H1 (cell line): ENCODE data around the gene SNTG2. TPM values are rescaled to one million over a fixed set of nuclear protein-coding genes. Genes with fewer than 3 reads are reported as not detected.
A peak's percentile ranks its signal among the peaks of the same experiment; 100 is the strongest.

Source experiments
- CTCF ChIA-PET: fragments of 300-600 bp; sonication (Branson Sonifier 250); formaldehyde crosslinking; loops from one replicate; lab custom pipeline; 2021; ENCODE audit not compliant: partially characterized antibody; lab: Charles Lee
- POLR2A ChIA-PET: fragments of 300-600 bp; sonication (Branson Sonifier 250); formaldehyde crosslinking; loops from one replicate; lab custom pipeline; 2021; ENCODE audit warnings: inconsistent platforms; ENCODE audit not compliant: partially characterized antibody; lab: Charles Lee
- DNase-seq, 2 experiments: peaks; one replicate each; pipeline versions ENCODE4 v3.0.0 to v3.0.0-alpha.2; 2010 to 2022; ENCODE audit warnings: low spot score in 2 of 2, low read depth in 1 of 2, mixed read lengths in 1 of 2
- FAIRE-seq: peaks from 2 replicates; lab custom pipeline; 2011; peaks lifted over from hg19 to GRCh38; lab: Jason Lieb, UNC
- H2AFZ ChIP-seq: 2 replicates; pipeline ENCODE4 v1.8.1; 2012; ENCODE audit warnings: low read length, inconsistent platforms
- H2AK5ac ChIP-seq: 2 replicates; pipeline ENCODE4 v1.6.1; 2013; ENCODE audit warnings: low read depth, low read length
- H2BK120ac ChIP-seq: replicated peaks from 2 replicates; pipeline ENCODE3; 2013; ENCODE audit warnings: low read depth, low read length, inconsistent platforms
- H2BK12ac ChIP-seq: 2 replicates; pipeline ENCODE4 v1.6.1; 2013; ENCODE audit warnings: low read depth, low read length
- H2BK15ac ChIP-seq: 2 replicates; pipeline ENCODE4 v1.6.1; 2013; ENCODE audit warnings: low read length
- H2BK20ac ChIP-seq: 2 replicates; pipeline ENCODE4 v1.6.1; 2013; ENCODE audit warnings: low read length
- H2BK5ac ChIP-seq: 2 replicates; pipeline ENCODE4 v1.6.1; 2013; ENCODE audit warnings: low read depth, low read length
- H3K14ac ChIP-seq: 2 replicates; pipeline ENCODE4 v1.6.1; 2013; ENCODE audit warnings: inconsistent platforms; ENCODE audit not compliant: insufficient read length
- H3K18ac ChIP-seq: 2 replicates; pipeline ENCODE4 v1.6.1; 2013; ENCODE audit warnings: low read length; ENCODE audit errors: extremely low read depth
- H3K23ac ChIP-seq: 2 replicates; pipeline ENCODE4 v1.6.1; 2013; ENCODE audit warnings: inconsistent platforms; ENCODE audit not compliant: insufficient read length
- H3K23me2 ChIP-seq: 2 replicates; pipeline ENCODE4 v1.6.1; 2013; ENCODE audit warnings: low read depth, low read length
- H3K27ac ChIP-seq: 2 replicates; pipeline ENCODE4 v1.6.1; 2011; ENCODE audit warnings: low read depth, low read length, inconsistent platforms
- H3K27me3 ChIP-seq, 4 experiments: replicated peaks in 1 of 4; 1 replicate in 1 of 4; 2 replicates in 3 of 4; pipeline versions ENCODE4 v1.6.1 to v1.8.1; 2011 to 2013; ENCODE audit warnings: low read length in 3 of 4, mild to moderate bottlenecking in 3 of 4, inconsistent platforms in 2 of 4, mixed read lengths in 2 of 4, moderate library complexity in 1 of 4; ENCODE audit not compliant: control insufficient read depth in 3 of 4, insufficient read depth in 3 of 4; ENCODE audit errors: extremely low read depth in 1 of 4
- H3K36me3 ChIP-seq, 4 experiments: 2 replicates each; pipeline versions ENCODE4 v1.6.1 to v1.8.1; 2011 to 2013; ENCODE audit warnings: mild to moderate bottlenecking in 4 of 4, low read length in 3 of 4, moderate library complexity in 2 of 4, control low read depth in 1 of 4, inconsistent platforms in 1 of 4; ENCODE audit not compliant: insufficient read depth in 4 of 4, control insufficient read depth in 2 of 4
- H3K4ac ChIP-seq: replicated peaks from 2 replicates; pipeline ENCODE3; 2013; ENCODE audit warnings: low read length, low read depth, mixed read lengths, inconsistent platforms; ENCODE audit not compliant: insufficient read length
- H3K4me1 ChIP-seq, 4 experiments: replicated peaks in 1 of 4; 1 replicate in 1 of 4; 2 replicates in 3 of 4; pipeline versions ENCODE4 v1.6.1 to v1.8.1; 2011 to 2013; ENCODE audit warnings: low read length in 3 of 4, inconsistent platforms in 2 of 4, mixed read lengths in 1 of 4; ENCODE audit not compliant: insufficient read depth in 4 of 4, control insufficient read depth in 3 of 4
- H3K4me2 ChIP-seq, 2 experiments: 2 replicates each; pipeline versions ENCODE4 v1.6.1 to v1.8.1; 2011 to 2013; ENCODE audit warnings: low read depth in 2 of 2, low read length in 2 of 2, control low read depth in 1 of 2, inconsistent platforms in 1 of 2, mild to moderate bottlenecking in 1 of 2; ENCODE audit not compliant: insufficient read depth in 1 of 2
- H3K4me3 ChIP-seq, 4 experiments: fragments of 200-600, 300-600 bp in 1 of 4; sonication (generic), shearing (Covaris generic), sonication (Bioruptor Twin) in 1 of 4; 2 replicates each; pipeline versions ENCODE4 v1.5.1 to v1.8.1; 2011 to 2016; ENCODE audit warnings: low read length in 4 of 4, low read depth in 3 of 4, control low read depth in 2 of 4, inconsistent platforms in 2 of 4, mild to moderate bottlenecking in 2 of 4, mixed read lengths in 1 of 4, moderate library complexity in 1 of 4; ENCODE audit not compliant: insufficient read depth in 2 of 4; ENCODE audit errors: extremely low read depth in 1 of 4
- H3K56ac ChIP-seq: replicated peaks from 2 replicates; pipeline ENCODE3; 2013; ENCODE audit warnings: low read depth, mild to moderate bottlenecking, mixed read lengths, low read length, inconsistent platforms; ENCODE audit not compliant: insufficient read length
- H3K79me1 ChIP-seq: 2 replicates; pipeline ENCODE4 v1.6.1; 2013; ENCODE audit warnings: low read depth, low read length, control low read depth
- H3K79me2 ChIP-seq, 2 experiments: 2 replicates each; pipeline versions ENCODE4 v1.6.1 to v1.8.1; 2012 to 2013; ENCODE audit warnings: low read length in 2 of 2, mild to moderate bottlenecking in 2 of 2, inconsistent platforms in 1 of 2; ENCODE audit not compliant: insufficient read depth in 2 of 2, control insufficient read depth in 1 of 2
- H3K9ac ChIP-seq, 4 experiments: replicated peaks in 1 of 4; 1 replicate in 1 of 4; 2 replicates in 3 of 4; pipeline versions ENCODE4 v1.6.1 to v1.8.1; 2011 to 2013; ENCODE audit warnings: low read depth in 3 of 4, low read length in 3 of 4, control low read depth in 2 of 4, mild to moderate bottlenecking in 2 of 4, moderate library complexity in 2 of 4, inconsistent platforms in 1 of 4; ENCODE audit errors: extremely low read depth in 1 of 4
- H3K9me3 ChIP-seq, 2 experiments: 2 replicates each; pipeline versions ENCODE4 v1.6.1 to v1.8.1; 2012 to 2013; ENCODE audit warnings: mild to moderate bottlenecking in 2 of 2, moderate library complexity in 2 of 2, control low read depth in 1 of 2, inconsistent platforms in 1 of 2, low read depth in 1 of 2, low read length in 1 of 2, mixed read lengths in 1 of 2; ENCODE audit not compliant: insufficient read depth in 2 of 2
- H4K20me1 ChIP-seq, 2 experiments: replicated peaks in 1 of 2; 2 replicates each; pipeline versions ENCODE3 to v1.8.1; 2011 to 2013; ENCODE audit warnings: inconsistent platforms in 2 of 2, low read length in 2 of 2, mild to moderate bottlenecking in 1 of 2; ENCODE audit not compliant: insufficient read depth in 2 of 2, control insufficient read depth in 1 of 2
- H4K5ac ChIP-seq: 2 replicates; pipeline ENCODE4 v1.6.1; 2013; ENCODE audit warnings: low read length, low read depth, mixed read lengths, inconsistent platforms; ENCODE audit not compliant: insufficient read length
- H4K8ac ChIP-seq: 2 replicates; pipeline ENCODE4 v1.8.0; 2013; ENCODE audit warnings: mild to moderate bottlenecking, moderate library complexity, low read length, inconsistent platforms; ENCODE audit not compliant: insufficient read depth; ENCODE audit errors: extremely low read depth
- H4K91ac ChIP-seq: replicated peaks from 2 replicates; pipeline ENCODE3; 2013; ENCODE audit warnings: low read length, mixed read lengths, inconsistent platforms; ENCODE audit not compliant: insufficient read length
- RAD21 ChIP-seq, 2 experiments: IDR thresholded peaks in 1 of 2; conservative IDR thresholded peaks in 1 of 2; 2 replicates each; pipeline ENCODE4 v1.6.1; 2011; ENCODE audit warnings: low read depth in 2 of 2, low read length in 2 of 2, improper control_type of control experiment in 1 of 2, inconsistent platforms in 1 of 2, mild to moderate bottlenecking in 1 of 2, moderate library complexity in 1 of 2
- RBBP5 ChIP-seq: IDR thresholded peaks from 2 replicates; pipeline ENCODE4 v1.7.1; 2012; ENCODE audit warnings: low read depth, mild to moderate bottlenecking, inconsistent platforms, low read length, moderate library complexity, borderline replicate concordance
- SP1 ChIP-seq: IDR thresholded peaks from 2 replicates; pipeline ENCODE4 v1.6.1; 2011; ENCODE audit warnings: low read depth, low read length
- WGBS, 2 experiments: shearing (Covaris generic) in 1 of 2; methylation state at CpG; one replicate each; pipeline versions ENCODE4 v1.1.6 to v1.1.7; 2013 to 2015; ENCODE audit warnings: low lambda C conversion rate in 2 of 2, mixed read lengths in 2 of 2, inconsistent platforms in 1 of 2, low coverage in 1 of 2, missing lambda C conversion rate in 1 of 2; ENCODE audit not compliant: insufficient replicate concordance in 2 of 2, insufficient coverage in 1 of 2, insufficient read length in 1 of 2; ENCODE audit errors: extremely low coverage in 1 of 2, missing lambda C conversion rate in 1 of 2; 5-methylcytosine and 5-hydroxymethylcytosine counted together
- polyA plus RNA-seq, 7 experiments: library from polyadenylated mRNA; depleted of rRNA in 3 of 7; stranded (reverse) in 5 of 7; unstranded in 2 of 7; fragments of >200 nt in 5 of 7; fragments of 200-250 nt in 2 of 7; gene quantifications; 1 replicate in 5 of 7; 2 replicates in 1 of 7; 4 replicates in 1 of 7; pipeline versions ENCODE4 v1.2.1 to v1.2.3, GENCODE V29; 2011 to 2013; ENCODE audit warnings: missing spikeins in 2 of 7, mixed read lengths in 2 of 7
- total RNA-seq: library from RNA; stranded (reverse); fragmentation: NEBNext Ultra II Directional; extraction: Animal tissue kit (Norgen Biotek cat#: 25700); gene quantifications from 2 replicates; pipeline ENCODE4 v1.2.1, GENCODE V29; 2021
- TF ChIP-seq, protein P1 (sequence below), 3 experiments: IDR thresholded peaks; 1 replicate in 2 of 3; 2 replicates in 1 of 3; pipeline versions ENCODE4 v1.5.1 to v1.6.1; 2011; ENCODE audit warnings: low read length in 3 of 3, mild to moderate bottlenecking in 3 of 3, inconsistent platforms in 2 of 3, low read depth in 1 of 3, moderate library complexity in 1 of 3; ENCODE audit not compliant: insufficient read depth in 1 of 3; ENCODE audit errors: control extremely low read depth in 1 of 3

Gene SNTG2
- total and polyA plus RNA-seq, 2 of the 8 experiments (the other 6 are each of a cell fraction or from before 2014, with no cell fraction given), result 6.6 to 18.1 TPM

DNA sequence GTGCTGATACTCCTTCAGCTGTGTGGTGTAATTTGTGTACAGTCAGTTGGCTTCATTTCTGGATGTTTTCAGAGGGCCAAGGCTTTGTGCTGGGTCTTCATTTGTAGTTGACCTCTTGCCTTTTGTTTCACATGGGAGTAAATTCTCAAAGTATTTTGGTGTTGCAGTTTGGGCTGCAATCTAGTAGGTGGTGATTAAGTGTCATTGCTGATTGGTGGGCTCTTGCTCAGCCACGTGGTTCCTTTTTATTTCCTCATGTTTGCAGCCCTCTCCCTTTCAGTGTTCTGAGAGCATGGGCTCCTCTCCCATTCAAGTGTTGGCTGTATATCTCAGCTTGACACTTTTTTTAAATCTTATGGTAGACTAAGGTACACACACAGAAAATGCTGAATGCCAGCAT, 96.8 kb downstream of the SNTG2 start:
- H3K18ac ChIP-seq, result no peak overlapping the region
- no peaks in the 10 kb centered on the region for H3K23me2 ChIP-seq
- H3K4me3 ChIP-seq, result no peak overlapping the region
- no peak overlapping the region for H2BK5ac ChIP-seq
- H3K79me1 ChIP-seq, result no peaks in the 10 kb centered on the region; the same call in 1 of the 2 replicates
- H2BK15ac ChIP-seq, result no peak overlapping the region
- H3K79me2 ChIP-seq, result peaks cover 0 to 80% of the 10 kb centered on the region in 2 experiments; a peak in 2 of 4 replicates
- peaks cover 0 to 2% of the 10 kb centered on the region in 2 experiments for H4K20me1 ChIP-seq
- no peak overlapping the region for H3K4me2 ChIP-seq
- H3K4me1 ChIP-seq, result peaks cover 0 to 4% (median under 1%) of the 10 kb centered on the region in 4 experiments; a peak in 4 of 7 replicates
- TF ChIP-seq, protein P1, sequence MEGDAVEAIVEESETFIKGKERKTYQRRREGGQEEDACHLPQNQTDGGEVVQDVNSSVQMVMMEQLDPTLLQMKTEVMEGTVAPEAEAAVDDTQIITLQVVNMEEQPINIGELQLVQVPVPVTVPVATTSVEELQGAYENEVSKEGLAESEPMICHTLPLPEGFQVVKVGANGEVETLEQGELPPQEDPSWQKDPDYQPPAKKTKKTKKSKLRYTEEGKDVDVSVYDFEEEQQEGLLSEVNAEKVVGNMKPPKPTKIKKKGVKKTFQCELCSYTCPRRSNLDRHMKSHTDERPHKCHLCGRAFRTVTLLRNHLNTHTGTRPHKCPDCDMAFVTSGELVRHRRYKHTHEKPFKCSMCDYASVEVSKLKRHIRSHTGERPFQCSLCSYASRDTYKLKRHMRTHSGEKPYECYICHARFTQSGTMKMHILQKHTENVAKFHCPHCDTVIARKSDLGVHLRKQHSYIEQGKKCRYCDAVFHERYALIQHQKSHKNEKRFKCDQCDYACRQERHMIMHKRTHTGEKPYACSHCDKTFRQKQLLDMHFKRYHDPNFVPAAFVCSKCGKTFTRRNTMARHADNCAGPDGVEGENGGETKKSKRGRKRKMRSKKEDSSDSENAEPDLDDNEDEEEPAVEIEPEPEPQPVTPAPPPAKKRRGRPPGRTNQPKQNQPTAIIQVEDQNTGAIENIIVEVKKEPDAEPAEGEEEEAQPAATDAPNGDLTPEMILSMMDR (IDR thresholded peaks at IDR 0.05; ENCODE audit: control extremely low read depth in 1 of 3, insufficient read depth in 1 of 3, low read depth in 1 of 3, low read length in 3 of 3), result peak in 1 of 3 experiments; percentile 26; a peak in 1 of 4 replicates
- TF ChIP-seq RAD21 (IDR thresholded peaks at IDR 0.05 in 1 of 2, conservative IDR thresholded peaks at IDR 0.05 in 1 of 2; ENCODE audit: low read depth in 2 of 2, low read length in 2 of 2), result peak in 1 of 2 experiments; percentile 18; a peak in 1 of 4 replicates
- no peak for TF ChIP-seq RBBP5
- no peak for TF ChIP-seq SP1
- H2BK120ac ChIP-seq, result no peak overlapping the region
- H3K27me3 ChIP-seq, result no peaks in the 10 kb centered on the region
- H3K4ac ChIP-seq, result no peak overlapping the region
- H3K56ac ChIP-seq, result no peak overlapping the region
- peaks cover 0 to 16% (median 4%) of the 10 kb centered on the region in 4 experiments; a peak in 3 of 8 replicates for H3K36me3 ChIP-seq
- no peak overlapping the region; a peak in 1 of 7 replicates for H3K9ac ChIP-seq
- no peak overlapping the region for H3K14ac ChIP-seq
- no peak for DNase-seq
- peaks cover 18 to 30% of the 10 kb centered on the region in 2 experiments for H3K9me3 ChIP-seq
- H4K8ac ChIP-seq, result no peak overlapping the region
- H2BK20ac ChIP-seq, result no peak overlapping the region
- no peak overlapping the region for H2BK12ac ChIP-seq
- no peak overlapping the region for H3K27ac ChIP-seq
- no peak overlapping the region for H4K5ac ChIP-seq
- POLR2A ChIA-PET, result no interaction called here
- H4K91ac ChIP-seq, result no peak overlapping the region
- H2AK5ac ChIP-seq, result no peak overlapping the region
- CTCF ChIA-PET, result interaction anchor here (0.6 to 1.9 kb wide), 2 partner anchors 11 to 31 kb away, joined by 3 to 5 read pairs; no protein-coding TSS in a partner anchor
- no peak overlapping the region for H3K23ac ChIP-seq
- no peak overlapping the region for H2AFZ ChIP-seq
- FAIRE-seq, result peak; percentile 19
- 80% methylated on average over 1 of the region's 1 CpG; no CpG with 5 or more reads in 1 of the 2 experiments for WGBS, 2 experiments
